ENCODE data around the gene COL5A1.

The COL5A1 gene

GRCh38 chr9:134775081-134775951 is 133.7 kb downstream of the COL5A1 start:
- DNase-seq: peak; percentile 78

GRCh38 chr9:134776080-134776796 is 134.6 kb downstream of the COL5A1 start:
- peak; percentile 72 for DNase-seq

- DNase-seq: no peak
Observed at GRCh38 chr9:134777153-134777552, 135.6 kb downstream of the COL5A1 start.

GRCh38 chr9:134778156-134778555 is 136.6 kb downstream of the COL5A1 start:
- DNase-seq: no peak

- peak; percentile 45 for DNase-seq
Observed at GRCh38 chr9:134778841-134779411, 137.3 kb downstream of the COL5A1 start.

- DNase-seq: no peak
Observed at GRCh38 chr9:134779640-134780039, 138.0 kb downstream of the COL5A1 start.

- DNase-seq: no peak
Observed at GRCh38 chr9:134781591-134782302, 140.1 kb downstream of the COL5A1 start.

- DNase-seq: no peak
Observed at GRCh38 chr9:134782921-134783698, 141.5 kb downstream of the COL5A1 start.

- peak; percentile 52 for DNase-seq
Observed at GRCh38 chr9:134783699-134784039, 142.1 kb downstream of the COL5A1 start.

- DNase-seq: no peak
Observed at GRCh38 chr9:134784577-134785305, 143.1 kb downstream of the COL5A1 start.

- no peak for DNase-seq
Observed at GRCh38 chr9:134785325-134786108, 143.9 kb downstream of the COL5A1 start.

- DNase-seq: no peak
Observed at GRCh38 chr9:134787601-134788531, 146.3 kb downstream of the COL5A1 start.

GRCh38 chr9:134789168-134789567 is 147.6 kb downstream of the COL5A1 start:
- no peak for DNase-seq

GRCh38 chr9:134791009-134791408 is 149.4 kb downstream of the COL5A1 start:
- DNase-seq: no peak

- no peak for DNase-seq
Observed at GRCh38 chr9:134792627-134793026, 151.0 kb downstream of the COL5A1 start.

GRCh38 chr9:134793288-134794188 is 151.9 kb downstream of the COL5A1 start:
- DNase-seq: peak; percentile 68

GRCh38 chr9:134794663-134795370 is 153.2 kb downstream of the COL5A1 start:
- DNase-seq: no peak

- DNase-seq: no peak
Observed at GRCh38 chr9:134795446-134795845, 153.8 kb downstream of the COL5A1 start.
